Activated T-helper 2 cell treated with anti-CD3 and anti-CD28 coated beads, Interferon-gamma antibody, Interleukin-2, Interleukin-4, amounts not matched to agents 10 μg/mL and 5 μg/mL and 100 μg/mL, durations not matched to agents 14 hours and 24 hours and 36 hours (primary cell): ENCODE results near the gene ANKRD28. TPM values are rescaled to one million over a fixed set of nuclear protein-coding genes. Genes with fewer than 3 reads are reported as not detected.

Source experiments
- DNase-seq: peaks from one replicate; pipeline ENCODE4 v3.0.0; 2021; ENCODE audit warnings: low spot score
- H3K27ac Mint-ChIP-seq: one replicate; pipeline ENCODE4 v1.8.0; 2021; ENCODE audit warnings: mixed read lengths
- H3K27me3 Mint-ChIP-seq: one replicate; pipeline ENCODE4 v1.8.0; 2021; ENCODE audit warnings: low read depth, mixed read lengths
- H3K36me3 Mint-ChIP-seq: one replicate; pipeline ENCODE4 v1.8.0; 2021; ENCODE audit warnings: low read depth, mixed read lengths
- H3K4me1 Mint-ChIP-seq: one replicate; pipeline ENCODE4 v1.8.0; 2021; ENCODE audit warnings: low read depth, mixed read lengths
- H3K4me3 Mint-ChIP-seq: one replicate; pipeline ENCODE4 v1.8.0; 2021; ENCODE audit warnings: low read depth, mild to moderate bottlenecking, moderate library complexity, mixed read lengths
- H3K9me3 Mint-ChIP-seq: one replicate; pipeline ENCODE4 v1.8.0; 2021; ENCODE audit warnings: mixed read lengths
- intact Hi-C: fragments of 100-400 bp; cut with micrococcal nuclease; formaldehyde crosslinking; loops from one replicate; pipeline ENCODE4 v1.15.1; 2023
- total RNA-seq: library from RNA; stranded (reverse); gene quantifications from 2 replicates; pipeline ENCODE4 v1.2.3, GENCODE V29; 2022

Gene ANKRD28
- total RNA-seq, 1 donor from 2014 or later, result 44.2 TPM

DNA sequence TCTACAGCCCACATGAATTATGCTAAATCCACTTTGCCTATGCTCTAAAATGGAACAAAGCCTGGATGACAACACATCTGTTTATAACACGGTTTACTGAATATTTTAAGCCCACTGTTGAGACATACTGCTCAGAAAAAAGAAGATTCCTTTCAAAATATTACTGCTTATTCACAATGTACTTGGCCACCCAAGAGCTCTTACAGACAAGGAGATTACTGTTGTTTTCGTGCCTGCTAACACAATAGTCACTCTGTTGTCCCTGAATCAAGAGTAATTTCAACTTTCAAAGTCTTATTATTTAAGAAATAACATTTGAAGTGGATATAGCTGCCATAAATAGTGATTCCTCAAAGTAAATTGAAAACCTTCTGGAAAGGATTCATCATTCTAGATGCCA lies 70.9 kb downstream of the ANKRD28 start:
- intact Hi-C loops, result loop anchor here (1.0 to 5.0 kb wide), 3 partner anchors 19 to 95 kb away; partner anchors contain the start of gene ANKRD28
- Mint-ChIP-seq H3K4me3 (no peak overlapping the region), H3K9me3 (no peaks in the 10 kb centered on the region), H3K27ac (no peak overlapping the region), H3K4me1 (peaks cover 53% of the 10 kb centered on the region), H3K36me3 (peaks cover 75% of the 10 kb centered on the region), H3K27me3 (no peaks in the 10 kb centered on the region)
- DNase-seq, result no peak

DNA sequence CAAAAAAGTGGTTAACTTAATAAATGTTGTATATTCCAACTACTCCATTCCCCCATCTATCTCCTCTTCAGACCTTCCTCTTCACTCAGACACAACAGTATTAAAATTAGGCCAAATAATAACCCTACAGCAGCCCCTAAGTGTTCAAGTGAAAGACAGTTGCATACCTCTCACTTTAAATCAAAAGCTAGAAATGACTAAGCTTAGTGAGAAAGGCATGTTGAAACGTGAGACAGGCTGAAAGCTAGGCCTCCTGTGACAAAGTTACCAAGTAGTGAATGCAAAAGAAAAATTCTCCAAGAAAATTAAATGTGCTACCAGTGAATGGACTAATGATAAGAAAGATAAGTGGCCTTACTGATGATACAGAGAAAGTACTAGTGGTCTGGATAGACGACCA lies 71.7 kb downstream of the ANKRD28 start:
- Mint-ChIP-seq H3K9me3 (no peaks in the 10 kb centered on the region), H3K27ac (peak overlapping the region; percentile 15), H3K4me3 (no peak overlapping the region), H3K4me1 (peaks cover 50% of the 10 kb centered on the region), H3K27me3 (no peaks in the 10 kb centered on the region), H3K36me3 (peaks cover 74% of the 10 kb centered on the region)
- intact Hi-C loops, result loop anchor here (1.0 to 5.0 kb wide), 3 partner anchors 20 to 94 kb away; partner anchors contain the start of gene ANKRD28
- DNase-seq, result no peak

DNA sequence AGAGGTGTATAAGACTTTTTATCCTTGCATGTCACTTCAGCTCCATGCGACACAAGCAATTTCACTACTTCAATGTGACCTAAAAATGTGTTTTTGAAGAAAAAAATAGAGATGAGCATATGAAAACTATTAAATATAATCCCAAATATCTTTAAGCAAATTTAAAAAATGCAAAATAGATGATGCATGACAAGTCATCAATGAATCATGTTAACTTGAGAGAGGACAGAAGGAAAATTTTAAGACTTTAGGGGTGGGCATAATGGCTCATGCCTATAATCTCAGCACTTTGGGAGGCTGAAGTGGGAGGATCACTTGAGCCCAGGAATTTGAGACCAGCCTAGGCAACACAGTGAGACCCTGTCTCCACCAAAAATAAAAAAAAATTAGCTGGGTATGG lies 73.3 kb downstream of the ANKRD28 start:
- Mint-ChIP-seq H3K36me3 (peaks cover 75% of the 10 kb centered on the region), H3K27ac (no peak overlapping the region), H3K4me1 (peaks cover 48% of the 10 kb centered on the region), H3K4me3 (no peak overlapping the region), H3K9me3 (no peaks in the 10 kb centered on the region), H3K27me3 (no peaks in the 10 kb centered on the region)
- no peak for DNase-seq
- intact Hi-C loops, result no loop called here

DNA sequence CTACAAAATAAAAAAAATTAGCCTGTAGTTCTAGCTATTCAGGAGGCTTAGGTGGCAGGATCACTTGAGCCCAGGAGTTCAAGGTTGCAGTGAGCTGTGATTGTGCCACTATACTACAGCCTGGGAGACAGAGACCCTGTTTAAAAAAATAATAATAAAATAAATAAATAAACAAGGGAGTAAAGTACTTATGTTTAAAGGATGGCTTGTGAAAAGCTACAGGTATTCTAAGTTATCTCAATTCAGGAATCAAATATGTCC lies 74.2 kb downstream of the ANKRD28 start:
- H3K27ac Mint-ChIP-seq, result no peak overlapping the region
- H3K4me3 Mint-ChIP-seq, result no peak overlapping the region
- no peaks in the 10 kb centered on the region for H3K9me3 Mint-ChIP-seq
- H3K36me3 Mint-ChIP-seq, result peaks cover 70% of the 10 kb centered on the region
- H3K4me1 Mint-ChIP-seq, result peaks cover 39% of the 10 kb centered on the region
- H3K27me3 Mint-ChIP-seq, result no peaks in the 10 kb centered on the region
- DNase-seq, result no peak
- intact Hi-C loops, result no loop called here

DNA sequence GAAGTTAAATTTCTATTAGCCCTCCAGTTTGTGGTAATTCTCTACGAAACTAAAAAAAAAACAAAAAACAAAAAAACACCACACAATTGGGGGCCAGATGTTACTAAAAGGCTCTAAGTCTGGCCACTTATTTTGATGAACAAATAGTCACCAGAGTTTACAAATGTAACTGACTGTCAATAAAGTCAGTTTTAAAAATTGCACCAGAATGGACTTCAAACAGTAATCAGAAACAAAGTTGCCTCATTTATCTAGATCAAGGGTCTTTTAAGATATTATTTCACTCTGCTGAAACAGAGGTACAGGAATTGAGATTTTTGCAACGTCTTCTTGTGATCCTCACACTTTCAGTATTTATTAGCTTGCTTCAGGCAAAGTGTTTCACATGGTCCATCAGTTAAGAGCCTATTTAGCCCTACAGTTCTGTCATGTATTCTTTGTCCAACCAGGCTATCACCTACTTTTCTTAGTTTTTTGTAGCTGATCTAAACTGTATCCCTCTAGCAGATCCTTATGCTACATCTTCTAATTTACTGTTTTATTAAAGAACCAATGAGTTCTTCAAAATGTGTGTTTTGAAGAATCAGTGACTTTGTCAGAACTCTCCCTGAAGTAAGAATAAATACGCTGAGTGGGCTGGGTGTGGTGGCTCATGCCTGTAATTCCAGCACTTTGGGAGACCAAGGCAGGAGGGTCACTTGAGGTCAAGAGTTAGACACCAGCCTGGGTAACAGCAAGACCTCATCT lies 74.7 kb downstream of the ANKRD28 start:
- H3K4me3 Mint-ChIP-seq, result no peak overlapping the region
- H3K27ac Mint-ChIP-seq, result peak overlapping the region; percentile 21
- peaks cover 35% of the 10 kb centered on the region for H3K4me1 Mint-ChIP-seq
- intact Hi-C loops, result no loop called here
- no peaks in the 10 kb centered on the region for H3K27me3 Mint-ChIP-seq
- DNase-seq, result no peak
- peaks cover 66% of the 10 kb centered on the region for H3K36me3 Mint-ChIP-seq
- H3K9me3 Mint-ChIP-seq, result no peaks in the 10 kb centered on the region

DNA sequence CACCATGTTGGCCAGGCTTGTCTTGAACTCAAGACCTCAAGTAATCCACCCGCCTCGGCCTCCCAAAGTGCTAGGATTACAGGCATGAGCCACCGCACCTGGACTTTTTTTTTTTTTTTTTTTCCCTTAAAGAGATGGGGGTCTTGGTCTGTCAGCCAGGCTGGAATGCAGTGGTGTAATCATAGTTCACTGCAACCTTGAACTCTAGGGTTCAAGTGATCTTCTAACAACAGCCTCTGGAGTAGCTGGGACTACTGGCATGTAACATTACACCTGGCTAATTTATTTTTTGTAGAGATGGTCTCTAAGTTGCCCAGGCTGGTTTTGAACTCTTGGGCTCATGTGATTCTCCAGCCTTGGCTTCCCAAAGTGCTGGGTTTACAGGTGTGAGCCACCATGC lies 81.6 kb downstream of the ANKRD28 start:
- no peak for DNase-seq
- Mint-ChIP-seq H3K9me3 (no peaks in the 10 kb centered on the region), H3K4me3 (no peak overlapping the region), H3K27ac (no peak overlapping the region), H3K36me3 (peaks cover 57% of the 10 kb centered on the region), H3K27me3 (no peaks in the 10 kb centered on the region), H3K4me1 (peaks cover 17% of the 10 kb centered on the region)
- intact Hi-C loops, result no loop called here

DNA sequence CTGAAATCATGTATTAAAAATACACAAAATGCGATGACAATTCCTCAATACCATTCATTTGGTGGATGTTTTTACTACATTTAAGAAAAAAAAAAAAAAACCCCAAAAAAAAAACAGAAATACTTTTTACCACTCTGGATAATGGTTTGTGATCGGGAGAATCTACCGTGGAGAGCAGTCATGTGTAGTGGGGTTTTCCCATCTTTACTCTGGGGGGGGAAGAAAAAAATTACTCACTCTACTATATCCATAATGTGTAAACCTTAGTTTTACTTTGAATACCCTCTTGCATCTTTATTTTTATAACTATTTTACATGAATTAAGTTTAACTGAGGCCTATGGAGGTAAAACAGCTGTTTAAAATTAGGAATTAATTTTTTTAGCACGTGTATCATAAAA lies 83.3 kb downstream of the ANKRD28 start:
- Mint-ChIP-seq H3K27ac (no peak overlapping the region), H3K4me1 (peaks cover 11% of the 10 kb centered on the region), H3K9me3 (no peaks in the 10 kb centered on the region), H3K4me3 (no peak overlapping the region), H3K36me3 (peaks cover 59% of the 10 kb centered on the region), H3K27me3 (no peaks in the 10 kb centered on the region)
- intact Hi-C loops, result no loop called here
- DNase-seq, result no peak

DNA sequence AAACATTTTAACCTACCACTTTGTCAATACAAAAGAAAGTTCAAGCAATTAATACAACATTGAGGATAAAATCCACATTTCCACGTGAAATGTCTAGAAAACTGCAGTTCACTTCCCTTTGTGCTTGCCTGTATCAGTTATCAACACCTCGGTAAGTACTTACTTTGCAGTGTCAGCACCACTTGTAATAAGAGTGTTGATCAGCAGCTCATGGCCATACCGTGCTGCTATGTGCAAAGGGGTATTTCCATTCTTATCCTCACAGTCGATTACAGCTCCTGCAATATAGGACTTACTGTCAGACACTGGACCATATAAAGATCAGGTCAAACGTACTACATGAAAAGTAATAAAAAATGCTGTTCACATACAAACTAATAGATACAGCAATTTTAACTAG lies 84.4 kb downstream of the ANKRD28 start:
- Mint-ChIP-seq H3K27me3 (no peaks in the 10 kb centered on the region), H3K4me3 (no peak overlapping the region)

DNA sequence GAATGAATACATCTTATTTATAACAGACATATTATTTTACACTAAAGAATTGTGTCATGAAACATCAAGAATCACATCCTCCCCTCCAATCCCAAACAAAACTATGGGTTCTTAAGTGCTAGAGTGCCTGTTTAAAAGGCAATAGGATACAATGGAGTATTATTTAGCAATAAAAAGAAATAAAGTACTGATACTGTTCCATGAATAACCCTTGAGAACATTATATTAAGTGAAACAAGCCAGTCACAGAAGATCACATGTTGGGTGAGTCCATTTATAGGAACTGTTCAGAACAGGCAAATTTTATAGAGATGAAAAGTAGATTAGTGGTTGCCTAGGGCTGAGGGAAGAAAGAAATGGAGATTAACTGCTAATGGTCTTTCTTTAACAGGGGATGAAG lies 86.5 kb downstream of the ANKRD28 start:
- DNase-seq, result no peak
- H3K27ac Mint-ChIP-seq, result no peak overlapping the region
- peaks cover 75% of the 10 kb centered on the region for H3K36me3 Mint-ChIP-seq
- no peak overlapping the region for H3K4me3 Mint-ChIP-seq
- no peaks in the 10 kb centered on the region for H3K27me3 Mint-ChIP-seq
- peaks cover 11% of the 10 kb centered on the region for H3K4me1 Mint-ChIP-seq
- H3K9me3 Mint-ChIP-seq, result no peaks in the 10 kb centered on the region
- intact Hi-C loops, result no loop called here

More for the DNA sequence above, 84.4 kb downstream of the ANKRD28 start:
- DNase-seq, result no peak
- H3K9me3 Mint-ChIP-seq, result no peaks in the 10 kb centered on the region
- H3K27ac Mint-ChIP-seq, result no peak overlapping the region
- intact Hi-C loops, result no loop called here
- H3K36me3 Mint-ChIP-seq, result peaks cover 65% of the 10 kb centered on the region
- H3K4me1 Mint-ChIP-seq, result peaks cover 17% of the 10 kb centered on the region

DNA sequence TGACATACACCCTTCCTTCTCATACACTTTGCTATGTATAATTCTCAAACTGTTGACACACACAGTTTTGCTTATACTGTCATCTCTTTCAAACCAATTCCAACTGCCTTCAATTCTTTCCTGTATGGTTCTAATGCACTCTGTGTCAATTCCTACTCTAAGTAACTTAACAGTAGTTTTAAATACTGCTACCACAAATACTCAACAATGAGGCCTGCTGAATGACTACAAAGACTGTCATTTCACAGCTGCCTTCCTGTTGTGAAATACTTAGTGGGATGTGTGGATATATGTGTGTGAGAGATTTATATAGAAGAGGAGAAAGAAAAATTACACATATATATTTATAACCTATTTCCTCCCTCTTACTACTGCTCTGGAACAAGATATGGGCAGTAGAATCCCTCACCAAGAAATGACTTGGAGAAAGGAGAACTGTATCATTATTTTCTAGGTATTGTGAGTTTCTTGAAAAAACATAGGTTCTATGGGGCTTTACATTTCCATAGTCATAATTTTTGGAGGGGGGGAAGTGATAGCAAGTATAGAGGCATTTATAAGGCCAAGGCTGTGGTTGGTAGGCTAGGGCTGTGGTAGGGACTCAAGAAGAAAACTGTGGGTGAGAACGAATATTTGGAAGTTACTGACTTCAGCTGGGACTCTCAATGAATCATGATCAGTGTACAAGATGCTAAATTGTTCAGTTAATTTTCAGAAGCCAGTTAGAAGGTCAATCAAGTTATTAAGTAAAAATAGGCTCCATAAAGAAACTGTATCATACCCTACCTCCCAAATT lies 88.7 kb downstream of the ANKRD28 start:
- H3K9me3 Mint-ChIP-seq, result no peaks in the 10 kb centered on the region
- H3K36me3 Mint-ChIP-seq, result peaks cover 76% of the 10 kb centered on the region
- peak overlapping the region; percentile 50 for H3K27ac Mint-ChIP-seq
- no peak for DNase-seq
- peaks cover 8% of the 10 kb centered on the region for H3K4me1 Mint-ChIP-seq
- no peaks in the 10 kb centered on the region for H3K27me3 Mint-ChIP-seq
- H3K4me3 Mint-ChIP-seq, result no peak overlapping the region
- intact Hi-C loops, result no loop called here

DNA sequence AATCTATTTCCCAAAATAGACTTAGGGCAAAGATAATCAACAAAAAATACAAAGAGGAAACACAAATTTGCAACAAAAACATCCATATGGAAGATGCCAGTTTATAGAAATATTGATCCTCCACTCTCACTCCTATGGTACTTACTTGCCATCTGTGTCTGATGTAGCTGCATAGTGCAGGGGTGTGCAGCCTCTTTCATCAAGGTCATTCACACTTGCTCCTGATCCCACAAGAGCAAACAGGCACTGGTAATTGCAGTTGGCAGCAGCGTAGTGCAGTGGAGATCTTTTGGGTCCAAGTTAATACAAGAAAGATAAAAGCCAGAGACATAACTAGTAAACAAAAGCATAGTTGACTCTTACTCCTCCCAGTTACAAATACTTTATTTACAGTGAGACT lies 90.0 kb downstream of the ANKRD28 start:
- intact Hi-C loops, result no loop called here
- no peak overlapping the region for H3K4me3 Mint-ChIP-seq
- peaks cover 8% of the 10 kb centered on the region for H3K4me1 Mint-ChIP-seq
- no peaks in the 10 kb centered on the region for H3K9me3 Mint-ChIP-seq
- peaks cover 74% of the 10 kb centered on the region for H3K36me3 Mint-ChIP-seq
- no peaks in the 10 kb centered on the region for H3K27me3 Mint-ChIP-seq
- no peak overlapping the region for H3K27ac Mint-ChIP-seq
- no peak for DNase-seq

DNA sequence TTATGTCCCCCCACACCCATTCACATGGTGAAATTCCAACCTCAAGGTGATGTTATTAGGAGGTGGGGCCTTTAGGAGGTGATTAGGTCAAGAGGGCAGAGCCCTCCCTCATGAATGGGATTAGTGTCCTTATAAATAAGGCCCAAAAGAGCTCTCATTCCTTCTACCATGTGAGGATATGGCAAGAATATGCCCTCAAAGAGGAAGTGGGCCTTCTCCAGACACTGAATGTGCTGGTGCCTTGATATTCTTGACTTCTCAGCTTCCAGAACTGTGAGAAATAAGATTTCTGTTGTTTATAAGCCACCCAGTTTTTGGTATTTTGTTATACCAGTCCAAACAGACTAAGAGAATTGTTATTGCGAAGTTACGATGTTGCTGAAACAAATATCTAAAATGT lies 94.4 kb downstream of the ANKRD28 start:
- DNase-seq, result no peak
- Mint-ChIP-seq H3K27me3 (no peaks in the 10 kb centered on the region), H3K27ac (no peak overlapping the region), H3K4me3 (no peak overlapping the region), H3K9me3 (no peaks in the 10 kb centered on the region), H3K4me1 (peaks cover 4% of the 10 kb centered on the region), H3K36me3 (peaks cover 65% of the 10 kb centered on the region)
- intact Hi-C loops, result no loop called here

DNA sequence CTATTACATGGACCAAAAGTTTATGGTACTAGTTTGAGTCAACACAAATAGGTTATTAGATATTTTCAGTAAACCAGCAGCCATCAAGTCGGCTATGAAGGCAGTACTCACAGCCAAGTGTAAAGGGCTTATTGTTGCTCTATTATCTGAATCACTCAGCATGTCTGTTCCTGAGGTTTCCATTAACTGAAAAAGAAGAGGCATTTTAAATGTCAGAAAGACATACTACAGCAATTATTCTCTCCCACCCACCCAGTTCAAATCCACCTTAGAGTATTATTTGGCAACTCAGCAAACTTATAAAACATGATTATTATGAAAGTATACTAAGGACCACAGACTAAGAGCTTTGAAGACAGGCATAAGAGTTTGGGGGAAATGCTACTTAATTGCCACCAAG lies 103.2 kb downstream of the ANKRD28 start:
- Mint-ChIP-seq H3K27me3 (no peaks in the 10 kb centered on the region), H3K4me1 (peaks cover 21% of the 10 kb centered on the region), H3K4me3 (no peak overlapping the region), H3K9me3 (no peaks in the 10 kb centered on the region), H3K36me3 (peaks cover 73% of the 10 kb centered on the region), H3K27ac (no peak overlapping the region)
- no peak for DNase-seq
- intact Hi-C loops, result no loop called here
